ENCODE measurements around the gene HBS1L. TPM values are rescaled to one million over a fixed set of nuclear protein-coding genes. Genes with fewer than 3 reads are reported as not detected.

Gene HBS1L
- total RNA-seq, 1 experiment from 2014 or later = 97.0 TPM

GRCh38 chr6:135025775-135026174 is 28.8 kb downstream of the HBS1L start:
- no peaks in the 10 kb centered on the region for H3K9me3 Mint-ChIP-seq (ENCODE audit: unreplicated experiment)
- DNase-seq (ENCODE audit: unreplicated experiment) = no peak
- CTCF ChIA-PET = interaction anchor here (0.6 to 0.7 kb wide), 2 partner anchors 80 to 120 kb away, joined by 3 read pairs; no protein-coding TSS in a partner anchor
- peaks cover 16% of the 10 kb centered on the region for H3K4me1 Mint-ChIP-seq (ENCODE audit: insufficient read depth, unreplicated experiment)
- intact Hi-C loops (cut with micrococcal nuclease) = no loop called here
- H3K27me3 Mint-ChIP-seq (ENCODE audit: insufficient read depth, unreplicated experiment) = no peaks in the 10 kb centered on the region
- no peak for TF ChIP-seq CTCF (IDR thresholded peaks at IDR 0.05; ENCODE audit: unreplicated experiment)
- POLR2A ChIA-PET = interaction anchor here (0.8 kb wide), 1 partner anchor 18 kb away, joined by 4 read pairs; no protein-coding TSS in a partner anchor
- BruUV-seq (replicated peaks) = no TSS peak
- no peak overlapping the region for H3K4me3 Mint-ChIP-seq (ENCODE audit: unreplicated experiment)
- H3K36me3 Mint-ChIP-seq (ENCODE audit: insufficient read depth, unreplicated experiment) = peaks cover 21% of the 10 kb centered on the region
- H3K27ac Mint-ChIP-seq (ENCODE audit: low read depth, unreplicated experiment) = peak overlapping the region; percentile 35

DNA sequence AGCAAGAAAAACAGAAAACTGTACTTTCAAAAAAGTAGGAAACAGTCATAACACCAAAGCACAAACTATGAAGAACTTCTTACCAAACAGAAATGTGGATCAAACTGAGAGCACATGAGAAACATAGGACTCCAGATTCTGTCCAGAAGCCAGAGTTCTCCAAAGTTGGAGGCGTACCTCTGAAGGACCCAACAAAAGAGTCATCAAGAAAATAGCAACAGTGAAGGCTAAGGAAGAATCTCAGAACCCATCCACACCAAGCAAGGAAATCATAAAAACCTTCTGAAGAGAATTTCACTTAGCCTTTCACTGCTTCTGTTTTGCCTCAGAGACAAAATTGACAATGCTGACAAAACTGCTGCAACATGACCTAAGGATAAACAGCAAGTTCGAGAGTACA is 29.4 kb downstream of the HBS1L start:
- CTCF ChIA-PET = interaction anchor here (0.7 kb wide), 1 partner anchor 120 kb away, joined by 3 read pairs; no protein-coding TSS in a partner anchor
- Mint-ChIP-seq H3K9me3 (ENCODE audit: unreplicated experiment) (no peaks in the 10 kb centered on the region), H3K27me3 (ENCODE audit: insufficient read depth, unreplicated experiment) (no peaks in the 10 kb centered on the region), H3K36me3 (ENCODE audit: insufficient read depth, unreplicated experiment) (peaks cover 21% of the 10 kb centered on the region), H3K4me1 (ENCODE audit: insufficient read depth, unreplicated experiment) (peaks cover 10% of the 10 kb centered on the region), H3K4me3 (ENCODE audit: unreplicated experiment) (no peak overlapping the region), H3K27ac (ENCODE audit: low read depth, unreplicated experiment) (peak overlapping the region; percentile 35)
- intact Hi-C loops (cut with micrococcal nuclease) = no loop called here
- BruUV-seq (replicated peaks) = no TSS peak
- no peak for DNase-seq (ENCODE audit: unreplicated experiment)
- POLR2A ChIA-PET = interaction anchor here (0.8 kb wide), 1 partner anchor 18 kb away, joined by 4 read pairs; no protein-coding TSS in a partner anchor
- TF ChIP-seq CTCF (IDR thresholded peaks at IDR 0.05; ENCODE audit: unreplicated experiment) = no peak

DNA sequence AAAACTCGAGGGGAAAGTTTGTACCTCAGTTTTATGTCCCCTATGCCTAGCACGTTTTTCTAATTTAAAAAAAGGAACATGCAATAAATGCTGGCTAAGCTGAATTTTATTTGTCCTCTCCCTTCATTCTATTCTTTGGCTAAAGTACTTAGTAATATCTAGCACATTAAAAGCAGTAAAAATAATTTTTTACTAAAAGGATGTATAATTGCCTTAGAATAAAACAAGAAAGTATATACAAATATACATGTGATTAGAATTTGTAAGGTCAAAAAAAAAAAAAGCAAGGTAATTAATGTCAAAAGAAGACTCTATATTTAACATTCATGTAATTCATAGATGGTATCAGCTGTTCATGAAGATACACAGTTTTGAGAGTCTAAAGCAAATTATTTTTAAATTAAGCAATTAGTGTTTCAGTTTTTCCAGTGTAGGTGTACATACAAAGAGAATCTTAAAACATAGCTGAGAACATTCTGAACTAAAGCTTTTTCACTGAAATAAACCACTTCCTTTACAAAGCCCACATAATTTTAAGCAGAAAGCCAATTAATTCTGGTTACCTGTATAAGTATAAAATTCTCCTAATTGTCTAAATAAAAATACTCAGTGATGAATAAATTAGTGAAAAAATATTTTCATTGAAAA is 32.4 kb downstream of the HBS1L start:
- peaks cover 10% of the 10 kb centered on the region for H3K36me3 Mint-ChIP-seq (ENCODE audit: insufficient read depth, unreplicated experiment)
- H3K4me3 Mint-ChIP-seq (ENCODE audit: unreplicated experiment) = no peak overlapping the region
- intact Hi-C loops (cut with micrococcal nuclease) = no loop called here
- DNase-seq (ENCODE audit: unreplicated experiment) = no peak
- H3K9me3 Mint-ChIP-seq (ENCODE audit: unreplicated experiment) = no peaks in the 10 kb centered on the region
- POLR2A ChIA-PET = interaction anchor here (0.7 to 2.0 kb wide), 2 partner anchors 32 to 462 kb away, joined by 3 to 8 read pairs; partner anchors contain the start of gene HBS1L
- no peaks in the 10 kb centered on the region for H3K27me3 Mint-ChIP-seq (ENCODE audit: insufficient read depth, unreplicated experiment)
- peaks cover 6% of the 10 kb centered on the region for H3K4me1 Mint-ChIP-seq (ENCODE audit: insufficient read depth, unreplicated experiment)
- H3K27ac Mint-ChIP-seq (ENCODE audit: low read depth, unreplicated experiment) = no peak overlapping the region
- CTCF ChIA-PET = interaction anchor here (0.7 kb wide), 1 partner anchor 1211 kb away, joined by 3 read pairs; no protein-coding TSS in a partner anchor
- no TSS peak for BruUV-seq (replicated peaks)
- TF ChIP-seq CTCF (IDR thresholded peaks at IDR 0.05; ENCODE audit: unreplicated experiment) = no peak

DNA sequence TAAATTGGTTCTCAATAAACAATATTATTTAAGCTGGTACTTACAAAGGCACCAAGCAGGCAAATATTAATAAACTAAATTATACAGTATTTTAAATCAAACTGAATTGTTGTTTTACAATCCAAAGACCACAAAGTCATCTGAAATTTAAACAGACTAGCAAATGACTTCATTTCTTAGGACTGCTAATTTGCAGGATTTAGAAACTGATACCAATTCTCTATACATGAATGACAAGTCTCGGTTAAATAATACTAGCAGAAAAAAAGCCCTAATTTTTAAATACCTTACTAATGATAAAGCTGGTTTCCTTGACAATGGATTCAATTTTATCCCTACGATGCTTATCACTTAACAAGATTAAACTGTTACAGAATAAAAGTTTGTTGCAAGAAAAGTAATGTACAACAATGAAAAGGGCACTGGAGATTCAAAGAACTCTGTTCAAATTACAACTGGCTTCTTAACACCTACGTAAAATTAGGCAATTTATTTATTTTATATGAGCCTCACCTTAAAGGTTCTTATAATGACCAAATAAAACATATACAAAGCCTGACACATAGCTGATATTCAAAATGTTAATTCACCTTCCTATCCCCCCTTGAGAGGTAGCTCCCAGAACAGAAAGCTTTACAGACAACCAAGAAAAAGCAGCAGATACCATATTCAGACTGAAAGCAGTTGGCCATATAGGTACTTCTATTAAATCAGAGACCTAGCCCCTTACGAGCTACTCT is 33.1 kb downstream of the HBS1L start:
- no peaks in the 10 kb centered on the region for H3K27me3 Mint-ChIP-seq (ENCODE audit: insufficient read depth, unreplicated experiment)
- TF ChIP-seq CTCF (IDR thresholded peaks at IDR 0.05; ENCODE audit: unreplicated experiment) = no peak
- ChIA-PET POLR2A (interaction anchor here (2.0 kb wide), 1 partner anchor 33 kb away, joined by 8 read pairs; the partner anchor contains the start of gene HBS1L), CTCF (interaction anchor here (0.6 kb wide), 2 partner anchors 152 to 869 kb away, joined by 3 to 4 read pairs; no protein-coding TSS in a partner anchor)
- BruUV-seq (replicated peaks) = no TSS peak
- intact Hi-C loops (cut with micrococcal nuclease) = no loop called here
- no peak overlapping the region for H3K27ac Mint-ChIP-seq (ENCODE audit: low read depth, unreplicated experiment)
- no peak overlapping the region for H3K4me3 Mint-ChIP-seq (ENCODE audit: unreplicated experiment)
- no peaks in the 10 kb centered on the region for H3K9me3 Mint-ChIP-seq (ENCODE audit: unreplicated experiment)
- DNase-seq (ENCODE audit: unreplicated experiment) = no peak
- peaks cover 6% of the 10 kb centered on the region for H3K4me1 Mint-ChIP-seq (ENCODE audit: insufficient read depth, unreplicated experiment)
- H3K36me3 Mint-ChIP-seq (ENCODE audit: insufficient read depth, unreplicated experiment) = peaks cover 3% of the 10 kb centered on the region
